HG02870 (cell line): ENCODE results near the gene SF3A2.

Source experiments
- ATAC-seq: cut with Tn5 transposase; IDR thresholded peaks from one replicate; pipeline ENCODE4 v1.9.1; 2021; ENCODE audit warnings: mild to moderate bottlenecking, moderate library complexity; ENCODE audit not compliant: unreplicated experiment

Gene SF3A2

DNA sequence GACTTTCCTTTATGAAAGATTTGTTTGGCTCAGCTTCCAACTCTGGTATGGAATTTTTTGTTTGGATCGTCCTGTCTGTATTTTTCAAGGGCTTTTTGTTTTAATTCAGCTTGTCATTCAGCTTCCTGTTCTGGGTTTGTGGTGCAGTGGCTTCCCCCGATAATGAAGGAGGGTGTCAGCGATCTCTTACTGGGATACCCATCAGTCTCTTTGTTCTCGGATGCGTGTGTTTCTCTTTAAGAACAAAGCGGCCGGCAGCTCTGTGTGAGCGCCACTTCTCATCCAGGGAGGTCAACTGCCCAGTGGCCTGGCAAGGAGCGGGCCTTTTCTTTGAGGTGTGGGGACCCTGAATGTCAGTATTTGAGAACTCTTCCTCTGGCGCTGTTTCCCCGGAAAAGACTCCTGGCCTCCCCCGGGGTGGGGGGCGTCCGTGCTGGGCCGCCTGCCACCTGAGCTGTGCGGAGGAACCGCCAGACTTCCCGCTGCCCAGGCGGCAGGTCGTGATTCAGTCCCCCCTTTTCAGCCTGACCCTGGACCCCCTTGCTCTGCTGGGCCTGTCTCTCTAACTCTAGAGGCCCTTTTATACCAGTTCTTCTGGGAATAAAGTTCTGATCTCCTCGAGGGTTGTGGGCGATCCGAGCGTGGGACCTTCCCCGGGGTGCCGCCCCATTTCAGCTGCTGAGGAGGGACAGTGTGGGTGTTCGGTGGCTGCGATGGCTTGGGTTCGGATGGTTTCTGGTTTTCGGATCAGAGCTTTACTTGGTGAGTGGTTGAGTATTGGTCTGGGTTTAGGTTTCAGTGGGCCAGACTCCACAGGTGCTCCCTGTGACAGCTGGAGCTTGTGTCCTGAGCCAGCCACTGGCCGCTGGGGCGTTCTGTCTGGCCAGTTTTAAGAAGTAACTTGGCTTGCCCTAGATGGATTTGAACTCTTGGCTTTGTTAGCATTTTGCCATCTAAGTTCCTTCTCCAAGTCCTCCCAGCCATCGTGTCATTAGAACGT is 3.4 kb downstream of the SF3A2 start:
- no peak for ATAC-seq

DNA sequence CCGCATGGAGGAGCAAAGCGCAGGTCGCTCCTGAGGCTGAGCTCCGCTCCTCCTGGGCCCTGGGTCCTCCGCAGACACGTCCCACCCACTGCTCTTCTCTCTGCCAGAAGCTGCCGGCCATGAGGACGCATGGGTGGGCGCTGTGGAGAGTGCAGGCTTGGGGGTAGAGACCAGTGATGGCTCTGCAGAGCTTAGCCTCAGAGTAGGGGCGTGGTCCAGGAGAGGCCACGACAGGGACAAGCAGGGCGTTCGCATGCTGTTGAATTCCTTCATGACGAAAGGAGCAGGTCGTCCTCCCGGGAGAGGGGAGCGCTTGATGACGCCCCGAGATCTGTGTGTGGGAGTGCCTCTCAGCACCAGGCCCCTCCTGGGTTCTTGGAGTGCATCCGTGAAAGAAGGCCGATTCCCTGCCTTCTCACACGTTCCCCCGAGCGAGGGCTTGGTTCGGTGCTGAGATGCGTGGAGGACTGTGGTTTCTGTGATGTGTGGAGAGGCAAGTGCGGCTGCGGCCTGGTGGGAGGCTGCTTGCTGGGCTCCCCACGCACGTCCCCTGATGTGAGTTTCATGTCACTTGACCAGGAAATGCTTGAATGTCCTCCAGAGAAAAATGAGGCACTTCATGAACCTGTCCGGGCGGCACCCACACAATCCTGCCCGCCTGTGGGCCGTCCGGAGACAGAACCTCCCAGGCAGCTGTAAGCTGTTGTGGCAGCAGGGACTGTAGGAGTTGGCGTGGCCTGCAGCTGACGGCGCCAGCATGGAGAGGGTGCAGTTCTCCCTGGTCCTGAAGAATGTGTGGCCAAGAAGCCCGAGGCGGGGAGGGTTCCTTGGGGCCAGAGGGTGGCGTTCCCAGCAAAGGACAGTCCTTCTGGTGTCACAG is 4.5 kb downstream of the SF3A2 start:
- no peak for ATAC-seq

DNA sequence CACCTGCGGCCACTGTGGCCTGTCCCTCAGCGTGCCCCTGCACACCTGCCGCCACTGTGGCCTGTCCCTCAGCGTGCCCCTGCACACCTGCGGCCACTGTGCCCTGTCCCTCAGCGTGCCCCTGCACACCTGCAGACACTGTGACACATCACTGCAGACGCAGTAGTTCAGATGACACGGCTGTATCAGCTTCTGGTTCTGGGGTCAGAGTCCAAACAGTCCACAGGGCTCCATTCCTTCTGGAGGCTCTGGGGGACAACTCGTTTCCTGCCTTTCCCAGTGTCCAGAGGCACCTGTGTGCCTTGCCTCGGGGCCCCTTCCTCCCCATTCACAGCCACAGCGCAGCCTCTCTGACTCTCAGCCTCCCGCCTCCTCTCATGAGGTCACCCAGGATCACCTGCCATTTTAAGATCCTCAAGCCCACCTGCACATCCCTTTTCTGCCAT is 5.5 kb downstream of the SF3A2 start:
- no peak for ATAC-seq

DNA sequence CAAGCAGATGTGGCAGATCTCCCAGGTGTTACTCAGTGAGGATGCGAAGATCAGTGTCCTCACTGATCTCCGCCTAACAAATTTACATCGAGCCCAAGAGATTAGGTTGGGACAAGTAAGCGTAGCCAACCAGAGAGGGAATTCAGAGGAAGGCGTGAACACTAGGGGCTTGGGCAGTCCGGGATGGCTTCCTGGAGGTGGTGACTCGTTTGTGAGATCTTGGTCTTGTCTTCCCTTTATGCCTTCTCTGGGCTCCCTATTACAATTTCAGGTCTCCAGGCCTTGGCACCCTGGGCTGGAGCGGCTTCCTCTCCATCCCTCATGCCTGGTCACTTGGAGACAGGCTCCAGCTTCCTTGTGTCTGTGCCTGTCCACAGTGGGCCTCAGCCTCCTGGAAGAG is 6.2 kb downstream of the SF3A2 start:
- no peak for ATAC-seq

DNA sequence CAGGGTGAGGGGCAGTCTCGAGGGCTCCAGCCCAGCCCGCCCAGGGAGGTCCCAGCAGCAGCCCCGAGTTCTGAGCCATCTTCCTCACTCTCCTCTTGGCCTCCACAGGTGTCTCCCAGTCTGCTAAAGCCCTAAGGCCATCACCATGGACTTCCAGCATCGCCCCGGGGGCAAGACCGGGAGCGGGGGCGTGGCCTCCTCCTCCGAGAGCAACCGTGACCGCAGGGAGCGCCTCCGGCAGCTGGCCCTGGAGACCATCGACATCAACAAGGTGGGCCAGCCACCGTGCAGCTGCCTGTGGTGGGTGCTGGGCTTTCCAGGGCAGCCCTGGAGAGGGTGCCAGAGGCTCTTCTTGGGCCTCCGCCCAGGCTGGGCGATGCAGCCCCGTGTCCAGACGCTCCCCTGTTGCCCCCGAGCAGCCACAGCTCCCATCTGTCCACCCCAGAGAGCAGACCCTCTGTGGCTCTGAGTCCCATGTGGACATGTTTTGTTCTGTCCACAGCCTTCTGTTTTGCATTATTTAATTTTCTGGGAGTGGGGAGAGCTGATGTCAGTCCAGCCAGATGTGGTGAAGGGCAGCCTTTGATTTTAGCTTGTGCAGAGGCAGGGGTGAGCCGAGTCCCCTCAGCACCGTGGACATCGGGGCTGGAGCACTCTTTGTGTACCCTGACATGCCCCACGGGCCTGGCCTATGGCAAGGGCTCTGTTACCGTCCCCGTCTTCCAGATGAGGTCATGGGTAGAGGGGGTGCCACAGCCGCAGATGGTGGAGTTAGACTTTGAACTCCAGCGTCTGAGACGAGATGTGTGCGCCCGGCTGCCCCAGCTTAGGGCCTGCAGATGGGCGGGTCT is 6.9 kb downstream of the SF3A2 start:
- ATAC-seq, result no peak

DNA sequence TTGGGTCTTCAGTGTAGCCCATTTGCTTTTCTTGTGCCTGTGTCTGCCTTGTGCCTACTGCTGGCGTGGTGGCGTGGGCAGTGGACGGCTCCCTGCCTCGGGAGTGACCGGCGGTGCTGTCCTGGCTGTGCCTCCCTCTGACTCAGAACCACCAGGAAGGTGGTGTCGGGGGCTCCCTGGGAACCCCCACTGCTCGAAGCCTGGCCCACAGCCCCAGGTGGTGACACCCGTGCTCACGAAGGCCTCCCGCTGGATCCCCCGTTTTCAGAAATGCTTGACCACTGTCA is 7.4 kb downstream of the SF3A2 start:
- ATAC-seq, result no peak

DNA sequence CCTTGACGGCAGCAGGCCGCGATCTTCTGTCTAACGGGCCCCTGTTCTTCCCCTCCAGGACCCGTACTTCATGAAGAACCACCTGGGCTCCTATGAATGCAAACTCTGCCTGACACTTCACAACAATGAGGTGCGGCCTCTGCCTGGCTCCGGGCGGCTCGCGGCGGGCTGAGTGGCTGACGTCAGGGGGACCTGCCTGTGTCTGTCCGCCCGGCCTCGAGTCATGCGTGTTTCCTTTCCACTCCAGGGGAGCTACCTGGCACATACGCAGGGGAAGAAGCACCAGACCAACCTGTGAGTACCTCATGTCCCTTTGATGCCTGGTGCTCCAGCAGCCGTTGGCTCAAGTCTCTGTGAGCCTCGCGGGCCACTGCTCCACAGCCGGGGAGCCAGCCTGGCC is 7.9 kb downstream of the SF3A2 start:
- no peak for ATAC-seq

DNA sequence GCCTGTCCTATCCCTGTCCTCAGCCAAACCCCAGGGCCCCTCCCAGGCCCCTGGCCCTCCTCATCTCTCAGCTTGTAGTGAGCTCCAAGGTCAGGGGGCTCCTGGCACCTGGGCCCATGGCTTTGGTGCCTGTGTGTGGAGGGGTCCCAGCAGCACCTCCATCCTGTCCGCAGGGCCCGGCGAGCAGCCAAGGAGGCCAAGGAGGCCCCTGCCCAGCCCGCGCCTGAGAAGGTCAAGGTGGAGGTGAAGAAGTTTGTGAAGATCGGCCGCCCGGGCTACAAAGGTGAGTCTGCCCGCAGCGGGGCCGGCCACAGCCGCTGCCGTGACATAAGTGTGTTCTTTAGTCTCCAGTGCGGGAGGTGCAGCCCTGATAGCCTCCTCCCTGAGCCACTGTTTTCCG is 8.6 kb downstream of the SF3A2 start:
- ATAC-seq, result no peak

DNA sequence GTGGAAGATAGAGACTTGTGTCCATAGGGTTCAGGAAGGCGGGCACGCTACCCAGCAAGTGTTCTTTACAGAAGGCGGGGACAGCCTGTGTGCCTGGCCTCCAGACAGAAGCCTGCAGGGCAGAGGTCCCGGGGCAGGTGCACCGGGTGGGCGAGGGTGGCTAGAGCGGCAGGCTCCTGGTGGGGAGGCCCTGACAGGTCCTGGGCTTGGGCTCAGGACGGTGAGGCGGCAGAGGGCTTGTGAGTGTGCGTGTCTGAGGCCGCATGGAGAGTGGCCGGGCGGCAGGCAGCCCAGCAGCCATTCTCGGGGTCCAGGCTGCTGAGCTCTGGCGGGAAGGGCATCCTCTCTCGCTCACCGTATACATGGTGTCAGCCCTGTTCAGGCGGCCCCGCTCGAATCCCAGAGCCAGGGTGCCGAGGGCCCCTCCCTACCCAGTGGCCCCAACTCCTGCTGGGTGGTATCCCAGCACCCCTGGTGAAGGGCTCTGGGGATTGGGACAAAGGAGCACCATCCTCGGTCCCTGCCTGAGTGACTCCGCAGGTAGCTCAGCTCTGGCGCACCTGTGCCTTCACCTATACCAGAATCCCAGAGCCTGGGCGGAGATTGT is 9.5 kb downstream of the SF3A2 start:
- no peak for ATAC-seq

DNA sequence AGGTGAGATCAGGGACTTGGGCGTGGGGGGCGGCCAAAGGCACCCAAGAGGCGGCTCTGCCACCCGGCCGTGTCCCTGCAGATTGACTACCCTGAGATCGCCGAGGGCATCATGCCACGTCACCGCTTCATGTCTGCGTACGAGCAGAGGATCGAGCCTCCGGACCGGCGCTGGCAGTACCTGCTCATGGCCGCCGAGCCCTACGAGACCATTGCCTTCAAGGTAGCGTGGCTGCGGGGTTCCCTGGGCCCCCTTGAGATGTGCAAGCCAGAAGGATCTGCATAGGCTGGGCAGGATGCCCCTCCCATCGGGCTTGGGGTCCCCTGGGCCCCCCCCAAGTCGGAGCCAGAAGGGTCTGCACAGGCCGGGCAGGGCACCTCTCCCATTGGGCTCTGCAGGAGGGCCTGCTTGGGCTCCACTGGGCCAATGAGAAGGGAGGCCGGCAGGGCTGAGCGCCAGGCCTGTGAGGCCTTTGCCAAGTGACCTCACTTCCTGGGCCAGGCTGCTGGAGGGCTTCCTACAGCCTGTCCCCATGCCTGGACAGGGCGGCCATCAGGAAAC is 10.3 kb downstream of the SF3A2 start:
- ATAC-seq, result no peak

DNA sequence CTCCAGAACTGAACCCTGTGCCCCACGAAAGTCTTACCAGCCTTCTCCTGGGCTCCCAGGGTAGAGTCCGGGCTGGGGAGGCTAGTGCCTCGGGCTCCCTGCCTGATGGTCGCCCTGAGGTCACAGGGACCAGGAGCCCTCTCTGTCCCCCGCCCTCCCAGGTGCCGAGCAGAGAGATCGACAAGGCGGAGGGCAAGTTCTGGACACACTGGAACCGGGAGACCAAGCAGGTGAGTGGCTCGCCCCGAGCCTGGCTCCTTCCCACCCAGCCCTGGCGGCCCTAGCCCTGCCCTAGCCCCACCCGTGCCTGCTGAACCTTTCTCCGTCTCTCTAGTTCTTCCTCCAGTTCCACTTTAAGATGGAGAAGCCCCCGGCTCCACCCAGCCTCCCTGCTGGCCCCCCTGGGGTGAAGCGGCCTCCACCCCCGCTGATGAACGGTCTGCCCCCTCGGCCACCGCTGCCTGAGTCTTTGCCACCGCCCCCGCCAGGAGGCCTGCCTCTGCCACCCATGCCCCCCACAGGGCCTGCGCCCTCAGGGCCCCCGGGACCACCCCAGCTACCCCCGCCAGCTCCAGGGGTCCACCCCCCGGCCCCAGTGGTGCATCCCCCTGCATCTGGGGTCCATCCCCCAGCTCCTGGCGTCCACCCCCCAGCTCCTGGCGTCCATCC is 10.9 kb downstream of the SF3A2 start:
- no peak for ATAC-seq

DNA sequence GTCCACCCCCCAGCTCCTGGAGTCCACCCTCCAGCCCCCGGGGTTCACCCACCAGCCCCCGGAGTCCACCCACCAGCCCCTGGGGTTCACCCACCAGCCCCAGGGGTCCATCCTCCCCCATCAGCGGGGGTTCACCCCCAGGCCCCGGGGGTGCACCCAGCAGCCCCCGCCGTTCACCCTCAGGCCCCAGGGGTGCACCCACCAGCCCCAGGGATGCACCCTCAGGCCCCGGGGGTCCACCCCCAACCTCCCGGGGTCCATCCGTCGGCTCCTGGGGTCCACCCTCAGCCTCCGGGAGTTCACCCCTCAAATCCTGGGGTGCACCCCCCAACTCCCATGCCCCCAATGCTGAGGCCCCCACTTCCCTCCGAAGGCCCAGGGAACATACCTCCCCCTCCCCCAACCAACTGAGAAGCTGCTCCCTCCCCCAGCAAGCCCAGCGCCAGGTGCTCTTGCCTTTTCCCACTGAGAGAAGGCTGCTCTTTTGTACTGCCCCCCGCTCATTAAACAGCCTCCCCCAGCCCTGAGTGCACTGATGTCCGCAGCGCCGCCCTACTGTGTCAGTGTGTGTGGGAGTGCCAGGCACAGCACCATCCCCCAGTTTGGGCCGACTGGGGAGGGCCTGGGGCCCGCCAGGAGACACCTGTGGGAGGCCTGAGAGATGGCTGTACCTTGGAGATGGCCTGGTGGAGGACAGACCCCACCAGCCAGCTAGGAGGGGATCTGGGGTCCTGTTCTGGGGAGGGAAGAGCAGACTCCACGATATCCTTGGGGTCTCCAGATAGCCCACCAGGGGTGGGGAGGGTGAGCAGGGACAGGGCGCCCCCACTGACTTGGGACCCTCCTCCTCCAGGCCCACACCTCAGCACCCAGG is 11.7 kb downstream of the SF3A2 start:
- no peak for ATAC-seq

DNA sequence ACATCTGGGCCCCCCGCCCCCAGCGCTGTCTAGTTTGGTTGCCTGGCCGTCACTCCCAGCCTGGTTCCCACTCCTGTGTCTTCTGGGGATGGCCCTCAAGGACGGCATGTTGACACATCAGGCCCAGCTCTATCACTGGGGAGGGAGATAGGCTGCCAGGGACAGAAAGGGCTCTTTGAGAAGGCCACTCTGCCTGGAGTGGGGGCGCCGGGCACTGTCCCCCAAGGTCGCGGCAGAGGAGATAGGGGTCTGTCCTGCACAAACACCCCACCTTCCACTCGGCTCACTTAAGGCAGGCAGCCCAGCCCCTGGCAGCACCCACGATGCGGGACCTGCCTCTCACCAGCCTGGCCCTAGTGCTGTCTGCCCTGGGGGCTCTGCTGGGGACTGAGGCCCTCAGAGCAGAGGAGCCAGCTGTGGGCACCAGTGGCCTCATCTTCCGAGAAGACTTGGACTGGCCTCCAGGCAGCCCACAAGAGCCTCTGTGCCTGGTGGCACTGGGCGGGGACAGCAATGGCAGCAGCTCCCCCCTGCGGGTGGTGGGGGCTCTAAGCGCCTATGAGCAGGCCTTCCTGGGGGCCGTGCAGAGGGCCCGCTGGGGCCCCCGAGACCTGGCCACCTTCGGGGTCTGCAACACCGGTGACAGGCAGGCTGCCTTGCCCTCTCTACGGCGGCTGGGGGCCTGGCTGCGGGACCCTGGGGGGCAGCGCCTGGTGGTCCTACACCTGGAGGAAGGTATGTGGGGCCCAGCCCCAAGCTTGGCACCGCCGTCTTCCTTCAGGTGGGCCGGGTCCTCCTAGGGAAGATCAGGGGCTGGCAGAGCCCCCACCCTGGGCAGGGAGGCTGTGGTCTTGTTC is 12.6 kb downstream of the SF3A2 start, which contains the start of gene AMH:
Gene AMH (plus strand): TSS at position 314 of the 857 bp plus-strand sequence. CDS start 10 bp downstream, at position 324.
- no peak for ATAC-seq

DNA sequence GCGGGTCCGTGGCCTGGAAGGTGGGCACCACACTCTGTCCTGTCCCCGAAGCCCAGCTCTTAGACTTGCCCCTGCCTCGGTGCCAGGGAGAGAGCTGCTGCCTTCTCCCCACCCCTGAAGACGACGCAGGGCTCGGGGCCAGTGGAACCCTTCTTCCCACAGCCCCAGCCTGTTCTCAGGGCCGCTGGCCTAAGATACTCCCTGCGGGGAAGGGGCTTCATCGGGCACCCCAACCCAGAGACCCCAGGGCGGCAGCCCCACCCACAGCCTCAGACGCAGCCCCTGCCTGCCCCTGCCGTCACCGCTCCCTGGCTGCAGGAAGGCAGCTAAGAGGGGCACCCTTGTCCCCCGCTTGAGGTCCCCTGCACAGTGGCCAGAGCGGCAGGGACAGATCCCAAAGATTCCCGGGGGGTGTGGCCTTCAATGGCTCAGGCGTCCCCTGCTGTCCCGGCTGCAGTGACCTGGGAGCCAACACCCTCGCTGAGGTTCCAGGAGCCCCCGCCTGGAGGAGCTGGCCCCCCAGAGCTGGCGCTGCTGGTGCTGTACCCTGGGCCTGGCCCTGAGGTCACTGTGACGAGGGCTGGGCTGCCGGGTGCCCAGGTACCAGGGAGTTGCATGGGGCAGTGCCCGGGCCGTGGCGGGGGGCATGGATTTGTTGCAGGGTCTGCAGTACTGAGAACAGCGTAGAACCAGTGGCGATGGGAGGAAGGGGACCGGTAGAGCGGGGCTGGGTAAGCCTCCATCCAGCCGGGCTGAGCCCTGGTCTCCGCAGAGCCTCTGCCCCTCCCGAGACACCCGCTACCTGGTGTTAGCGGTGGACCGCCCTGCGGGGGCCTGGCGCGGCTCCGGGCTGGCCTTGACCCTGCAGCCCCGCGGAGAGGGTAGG is 13.5 kb downstream of the SF3A2 start:
- ATAC-seq, result no peak

DNA sequence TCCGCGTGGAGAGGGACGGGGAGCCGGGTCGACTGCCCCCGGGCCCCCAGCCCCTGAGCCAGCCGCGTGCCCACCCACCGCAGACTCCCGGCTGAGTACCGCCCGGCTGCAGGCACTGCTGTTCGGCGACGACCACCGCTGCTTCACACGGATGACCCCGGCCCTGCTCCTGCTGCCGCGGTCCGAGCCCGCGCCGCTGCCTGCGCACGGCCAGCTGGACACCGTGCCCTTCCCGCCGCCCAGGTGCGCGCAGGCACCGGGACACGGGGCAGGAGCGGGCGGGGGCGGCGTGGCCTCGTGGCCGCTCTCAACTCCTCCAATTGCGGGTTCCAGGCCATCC is 14.1 kb downstream of the SF3A2 start:
- ATAC-seq, result no peak

DNA sequence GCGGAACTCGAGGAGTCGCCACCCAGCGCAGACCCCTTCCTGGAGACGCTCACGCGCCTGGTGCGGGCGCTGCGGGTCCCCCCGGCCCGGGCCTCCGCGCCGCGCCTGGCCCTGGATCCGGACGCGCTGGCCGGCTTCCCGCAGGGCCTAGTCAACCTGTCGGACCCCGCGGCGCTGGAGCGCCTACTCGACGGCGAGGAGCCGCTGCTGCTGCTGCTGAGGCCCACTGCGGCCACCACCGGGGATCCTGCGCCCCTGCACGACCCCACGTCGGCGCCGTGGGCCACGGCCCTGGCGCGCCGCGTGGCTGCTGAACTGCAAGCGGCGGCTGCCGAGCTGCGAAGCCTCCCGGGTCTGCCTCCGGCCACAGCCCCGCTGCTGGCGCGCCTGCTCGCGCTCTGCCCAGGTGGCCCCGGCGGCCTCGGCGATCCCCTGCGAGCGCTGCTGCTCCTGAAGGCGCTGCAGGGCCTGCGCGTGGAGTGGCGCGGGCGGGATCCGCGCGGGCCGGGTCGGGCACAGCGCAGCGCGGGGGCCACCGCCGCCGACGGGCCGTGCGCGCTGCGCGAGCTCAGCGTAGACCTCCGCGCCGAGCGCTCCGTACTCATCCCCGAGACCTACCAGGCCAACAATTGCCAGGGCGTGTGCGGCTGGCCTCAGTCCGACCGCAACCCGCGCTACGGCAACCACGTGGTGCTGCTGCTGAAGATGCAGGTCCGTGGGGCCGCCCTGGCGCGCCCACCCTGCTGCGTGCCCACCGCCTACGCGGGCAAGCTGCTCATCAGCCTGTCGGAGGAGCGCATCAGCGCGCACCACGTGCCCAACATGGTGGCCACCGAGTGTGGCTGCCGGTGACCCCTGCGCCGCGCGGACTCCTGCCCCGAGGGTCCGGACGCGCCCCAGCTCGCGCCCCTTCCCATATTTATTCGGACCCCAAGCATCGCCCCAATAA is 14.8 kb downstream of the SF3A2 start:
- ATAC-seq, result no peak
